HEK293 (cell line): Measurements from ENCODE around the gene NR3C2.

Source experiments
- CTCF ChIA-PET: fragments of 350-600 bp; formaldehyde crosslinking; extraction: SDS; loops from one replicate; lab custom pipeline; 2021; ENCODE audit warnings: antibody characterized with exemption; lab: Yijun Ruan, JAX
- POLR2A ChIA-PET: fragments of 300-600 bp; formaldehyde crosslinking; extraction: SDS; loops from one replicate; lab custom pipeline; 2020; ENCODE audit warnings: antibody characterized with exemption, inconsistent platforms; lab: Yijun Ruan, JAX
- H3K27ac ChIP-seq: fragments of 200-500 bp; sonication (Bioruptor generic); 2 replicates; pipeline ENCODE4 v1.5.1; 2014; ENCODE audit warnings: low read depth, low read length, control low read depth, inconsistent platforms; ENCODE audit errors: extremely low read depth
- H3K36me3 ChIP-seq, 2 experiments: fragments of 200-500 bp in 1 of 2; sonication (Bioruptor generic) in 1 of 2; 1 replicate in 1 of 2; 2 replicates in 1 of 2; pipeline ENCODE4 v1.5.1; 2014 to 2017; ENCODE audit warnings: inconsistent platforms in 2 of 2, low read length in 2 of 2; ENCODE audit not compliant: control insufficient read depth in 2 of 2, insufficient read depth in 1 of 2
- H3K4me1 ChIP-seq: fragments of 200-500 bp; sonication (Bioruptor generic); 2 replicates; pipeline ENCODE4 v1.5.1; 2014; ENCODE audit warnings: mild to moderate bottlenecking, low read length, inconsistent platforms; ENCODE audit not compliant: control insufficient read depth, insufficient read depth
- H3K4me3 ChIP-seq: 2 replicates; pipeline ENCODE4 v1.5.1; 2011; ENCODE audit warnings: low read depth, mild to moderate bottlenecking, control low read depth, low read length, moderate library complexity
- H3K9me3 ChIP-seq: fragments of 200-500 bp; sonication (Bioruptor generic); 2 replicates; pipeline ENCODE4 v1.5.1; 2014; ENCODE audit warnings: low read depth, low read length, inconsistent platforms; ENCODE audit not compliant: control insufficient read depth, insufficient read depth
- AEBP2 ChIP-seq: fragments of 450-650 bp; formaldehyde crosslinking; IDR thresholded peaks from 2 replicates; pipeline ENCODE4 v1.5.1; 2016; ENCODE audit warnings: missing biosample characterization, missing genetic modification characterization, borderline replicate concordance
- FEZF1 ChIP-seq: fragments of 450-650 bp; formaldehyde crosslinking; IDR thresholded peaks from 2 replicates; pipeline ENCODE4 v1.5.1; 2016; ENCODE audit warnings: missing biosample characterization, missing genetic modification characterization
- HOXC10 ChIP-seq: sonication (generic); formaldehyde crosslinking; IDR thresholded peaks from 2 replicates; pipeline ENCODE4 v1.8.1; 2023; ENCODE audit warnings: mild to moderate bottlenecking, missing genetic modification reagents
- HOXD13 ChIP-seq: sonication (generic); formaldehyde crosslinking; IDR thresholded peaks from 2 replicates; pipeline ENCODE4 v1.8.0; 2022; ENCODE audit warnings: missing genetic modification reagents, borderline replicate concordance
- KLF8 ChIP-seq: fragments of 450-650 bp; formaldehyde crosslinking; IDR thresholded peaks from 2 replicates; pipeline ENCODE4 v1.5.1; 2016; ENCODE audit warnings: missing biosample characterization, missing genetic modification characterization
- KLF9 ChIP-seq: fragments of 450-650 bp; formaldehyde crosslinking; IDR thresholded peaks from 2 replicates; pipeline ENCODE4 v1.5.1; 2016; ENCODE audit warnings: missing biosample characterization, missing genetic modification characterization, low read depth
- MEIS1 ChIP-seq: sonication (generic); formaldehyde crosslinking; IDR thresholded peaks from 2 replicates; pipeline ENCODE4 v1.8.1; 2022; ENCODE audit warnings: missing genetic modification reagents, mild to moderate bottlenecking, borderline replicate concordance
- MYNN ChIP-seq: fragments of 450-650 bp; formaldehyde crosslinking; IDR thresholded peaks from 2 replicates; pipeline ENCODE4 v1.5.1; 2016; ENCODE audit warnings: missing biosample characterization, missing genetic modification characterization, borderline replicate concordance
- OVOL3 ChIP-seq: fragments of 450-650 bp; formaldehyde crosslinking; IDR thresholded peaks from 2 replicates; pipeline ENCODE4 v1.5.1; 2016; ENCODE audit warnings: missing biosample characterization, missing genetic modification characterization
- SETDB1 ChIP-seq: IDR thresholded peaks from one replicate; pipeline ENCODE4 v1.6.1; 2017; ENCODE audit warnings: mild to moderate bottlenecking, low read length, moderate library complexity, mixed read lengths; ENCODE audit not compliant: insufficient read length
- YY2 ChIP-seq: fragments of 450-650 bp; formaldehyde crosslinking; IDR thresholded peaks from 2 replicates; pipeline ENCODE4 v1.5.1; 2016; ENCODE audit warnings: missing biosample characterization, missing genetic modification characterization
- ZNF112 ChIP-seq: fragments of 450-650 bp; formaldehyde crosslinking; IDR thresholded peaks from 2 replicates; pipeline ENCODE4 v1.5.0; 2017; ENCODE audit warnings: missing biosample characterization, missing genetic modification characterization
- ZNF19 ChIP-seq: fragments of 450-650 bp; formaldehyde crosslinking; IDR thresholded peaks from 2 replicates; pipeline ENCODE4; 2016; ENCODE audit warnings: missing biosample characterization, missing genetic modification characterization, low read depth
- ZNF48 ChIP-seq: fragments of 450-650 bp; formaldehyde crosslinking; IDR thresholded peaks from 2 replicates; pipeline ENCODE4 v1.5.1; 2016; ENCODE audit warnings: missing biosample characterization, missing genetic modification characterization
- ZNF513 ChIP-seq: fragments of 450-650 bp; IDR thresholded peaks from 2 replicates; pipeline ENCODE4 v1.5.1; 2018; ENCODE audit warnings: missing biosample characterization, missing genetic modification characterization
- ZNF670 ChIP-seq: fragments of 450-650 bp; formaldehyde crosslinking; IDR thresholded peaks from 2 replicates; pipeline ENCODE4 v1.5.1; 2016; ENCODE audit warnings: missing biosample characterization, missing genetic modification characterization, low read depth
- TF ChIP-seq, protein P1 (sequence below): fragments of 450-650 bp; formaldehyde crosslinking; conservative IDR thresholded peaks from 2 replicates; pipeline ENCODE4 v1.5.1; 2016; ENCODE audit warnings: low read depth, missing biosample characterization, missing genetic modification characterization

NR3C2 gene

GRCh38 chr4:148430854-148431253 lies 11.4 kb downstream of the NR3C2 start:
- ChIA-PET POLR2A (no interaction called here), CTCF (no interaction called here)
- TF ChIP-seq HOXD13 (CRISPR knock-in tag) (no peak), ZNF513 (no peak), ZNF48 (tag by site-specific recombination) (no peak), MEIS1 (no peak)
- H3K36me3 ChIP-seq: no peaks in the 10 kb centered on the region; a peak in 1 of 3 replicates
- no peak overlapping the region for H3K4me3 ChIP-seq
- H3K27ac ChIP-seq: no peak overlapping the region
- no peaks in the 10 kb centered on the region for H3K9me3 ChIP-seq
- H3K4me1 ChIP-seq: peaks cover 23% of the 10 kb centered on the region

DNA sequence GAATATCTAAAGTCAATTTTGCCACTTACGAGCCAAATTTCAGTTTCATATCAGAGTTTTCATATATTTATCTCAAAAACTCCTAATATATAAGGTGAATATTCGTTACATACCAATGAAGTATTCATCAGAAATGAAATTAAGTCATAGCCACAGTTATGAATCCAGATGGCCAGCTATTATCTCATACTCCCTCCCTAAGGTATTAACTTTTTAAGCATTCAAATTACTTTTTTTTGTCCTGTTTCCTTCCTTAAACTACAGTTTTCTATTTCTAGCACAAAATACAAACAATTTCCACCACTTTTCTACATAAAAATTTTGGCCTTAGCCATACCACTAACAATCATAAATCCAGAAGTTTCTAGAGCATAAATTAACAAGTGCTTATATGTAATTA lies 13.0 kb downstream of the NR3C2 start:
- Histone ChIP-seq H3K36me3 (no peaks in the 10 kb centered on the region; a peak in 1 of 3 replicates), H3K4me1 (peaks cover 15% of the 10 kb centered on the region), H3K27ac (no peak overlapping the region), H3K4me3 (no peak overlapping the region), H3K9me3 (no peaks in the 10 kb centered on the region)
- ChIA-PET POLR2A (no interaction called here), CTCF (no interaction called here)
- TF ChIP-seq YY2 (tag by site-specific recombination) (no peak), ZNF112 (tag by site-specific recombination) (no peak), KLF9 (tag by site-specific recombination) (no peak), HOXC10 (CRISPR knock-in tag) (no peak), KLF8 (tag by site-specific recombination) (no peak), SETDB1 (no peak), AEBP2 (tag by site-specific recombination) (no peak), MYNN (tag by site-specific recombination) (no peak), ZNF670 (tag by site-specific recombination) (no peak), OVOL3 (tag by site-specific recombination) (no peak), FEZF1 (no peak), ZNF19 (tag by site-specific recombination) (no peak)
- TF ChIP-seq, protein P1, sequence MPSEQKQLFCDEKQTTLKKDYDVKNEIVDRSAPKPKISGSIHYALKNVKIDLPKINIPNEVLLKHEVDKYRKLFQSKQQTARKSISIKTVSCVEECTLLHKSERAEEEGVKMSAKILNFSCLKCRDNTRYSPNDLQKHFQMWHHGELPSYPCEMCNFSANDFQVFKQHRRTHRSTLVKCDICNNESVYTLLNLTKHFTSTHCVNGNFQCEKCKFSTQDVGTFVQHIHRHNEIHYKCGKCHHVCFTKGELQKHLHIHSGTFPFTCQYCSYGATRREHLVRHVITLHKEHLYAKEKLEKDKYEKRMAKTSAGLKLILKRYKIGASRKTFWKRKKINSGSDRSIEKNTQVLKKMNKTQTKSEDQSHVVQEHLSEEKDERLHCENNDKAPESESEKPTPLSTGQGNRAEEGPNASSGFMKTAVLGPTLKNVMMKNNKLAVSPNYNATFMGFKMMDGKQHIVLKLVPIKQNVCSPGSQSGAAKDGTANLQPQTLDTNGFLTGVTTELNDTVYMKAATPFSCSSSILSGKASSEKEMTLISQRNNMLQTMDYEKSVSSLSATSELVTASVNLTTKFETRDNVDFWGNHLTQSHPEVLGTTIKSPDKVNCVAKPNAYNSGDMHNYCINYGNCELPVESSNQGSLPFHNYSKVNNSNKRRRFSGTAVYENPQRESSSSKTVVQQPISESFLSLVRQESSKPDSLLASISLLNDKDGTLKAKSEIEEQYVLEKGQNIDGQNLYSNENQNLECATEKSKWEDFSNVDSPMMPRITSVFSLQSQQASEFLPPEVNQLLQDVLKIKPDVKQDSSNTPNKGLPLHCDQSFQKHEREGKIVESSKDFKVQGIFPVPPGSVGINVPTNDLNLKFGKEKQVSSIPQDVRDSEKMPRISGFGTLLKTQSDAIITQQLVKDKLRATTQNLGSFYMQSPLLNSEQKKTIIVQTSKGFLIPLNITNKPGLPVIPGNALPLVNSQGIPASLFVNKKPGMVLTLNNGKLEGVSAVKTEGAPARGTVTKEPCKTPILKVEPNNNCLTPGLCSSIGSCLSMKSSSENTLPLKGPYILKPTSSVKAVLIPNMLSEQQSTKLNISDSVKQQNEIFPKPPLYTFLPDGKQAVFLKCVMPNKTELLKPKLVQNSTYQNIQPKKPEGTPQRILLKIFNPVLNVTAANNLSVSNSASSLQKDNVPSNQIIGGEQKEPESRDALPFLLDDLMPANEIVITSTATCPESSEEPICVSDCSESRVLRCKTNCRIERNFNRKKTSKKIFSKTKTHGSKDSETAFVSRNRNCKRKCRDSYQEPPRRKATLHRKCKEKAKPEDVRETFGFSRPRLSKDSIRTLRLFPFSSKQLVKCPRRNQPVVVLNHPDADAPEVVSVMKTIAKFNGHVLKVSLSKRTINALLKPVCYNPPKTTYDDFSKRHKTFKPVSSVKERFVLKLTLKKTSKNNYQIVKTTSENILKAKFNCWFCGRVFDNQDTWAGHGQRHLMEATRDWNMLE: no peak
